ENCODE data around the gene RUNX1.

DNA sequence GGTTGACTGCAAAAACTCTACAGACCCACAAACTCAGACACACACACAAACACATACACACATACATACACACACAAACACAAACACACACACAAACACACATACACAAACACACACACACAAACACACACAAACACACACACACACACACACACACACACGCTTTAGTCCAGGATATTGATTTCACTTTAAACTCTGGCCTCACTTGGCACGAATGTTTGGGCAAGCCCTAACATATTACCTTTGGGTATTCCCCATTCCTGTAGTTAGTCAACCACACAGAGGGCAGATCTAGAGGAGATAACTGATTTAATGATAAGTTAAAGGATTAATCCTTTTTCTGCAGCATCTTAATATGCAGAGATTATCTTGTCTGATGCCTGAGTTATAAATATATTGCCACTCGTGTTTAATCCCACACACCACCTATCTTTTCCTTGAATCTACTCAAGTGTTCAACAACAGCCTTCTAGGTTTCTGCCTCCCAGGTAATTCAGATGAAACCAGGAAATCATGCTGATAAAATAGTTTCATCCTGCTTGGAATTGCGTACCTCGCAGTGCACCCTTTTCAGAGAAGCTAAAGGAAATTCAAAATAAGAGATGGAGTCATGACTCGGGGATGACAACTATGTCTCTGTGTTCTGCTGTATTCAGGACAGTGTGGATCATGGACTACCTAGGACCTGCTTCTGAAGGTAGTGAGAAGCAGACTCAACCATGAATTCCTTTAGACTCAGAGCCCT lies 14.5 kb upstream of the RUNX1 start:
- TF ChIP-seq, protein P1, sequence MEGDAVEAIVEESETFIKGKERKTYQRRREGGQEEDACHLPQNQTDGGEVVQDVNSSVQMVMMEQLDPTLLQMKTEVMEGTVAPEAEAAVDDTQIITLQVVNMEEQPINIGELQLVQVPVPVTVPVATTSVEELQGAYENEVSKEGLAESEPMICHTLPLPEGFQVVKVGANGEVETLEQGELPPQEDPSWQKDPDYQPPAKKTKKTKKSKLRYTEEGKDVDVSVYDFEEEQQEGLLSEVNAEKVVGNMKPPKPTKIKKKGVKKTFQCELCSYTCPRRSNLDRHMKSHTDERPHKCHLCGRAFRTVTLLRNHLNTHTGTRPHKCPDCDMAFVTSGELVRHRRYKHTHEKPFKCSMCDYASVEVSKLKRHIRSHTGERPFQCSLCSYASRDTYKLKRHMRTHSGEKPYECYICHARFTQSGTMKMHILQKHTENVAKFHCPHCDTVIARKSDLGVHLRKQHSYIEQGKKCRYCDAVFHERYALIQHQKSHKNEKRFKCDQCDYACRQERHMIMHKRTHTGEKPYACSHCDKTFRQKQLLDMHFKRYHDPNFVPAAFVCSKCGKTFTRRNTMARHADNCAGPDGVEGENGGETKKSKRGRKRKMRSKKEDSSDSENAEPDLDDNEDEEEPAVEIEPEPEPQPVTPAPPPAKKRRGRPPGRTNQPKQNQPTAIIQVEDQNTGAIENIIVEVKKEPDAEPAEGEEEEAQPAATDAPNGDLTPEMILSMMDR (IDR thresholded peaks at IDR 0.05; ENCODE audit: low read depth, low read length) = no peak
- TF ChIP-seq EZH2phosphoT487 (IDR thresholded peaks at IDR 0.05; ENCODE audit: low read depth) = no peak
